Caco-2 (cell line): ENCODE data around the gene NBPF1. TPM values are rescaled to one million over a fixed set of nuclear protein-coding genes. Genes with fewer than 3 reads are reported as not detected.
"Not testable (repeated sequence)": the region's sequence is repeated elsewhere in the genome, so short reads cannot be mapped to it uniquely, and the experiment has no call there.

ENCODE experiments used
- BruUV-seq: library from RNA; stranded (reverse); fragments of 400-500 nt; replicated peaks from 2 replicates; lab custom pipeline; 2021; lab: Mats Ljungman, UMichigan
- CTCF ChIA-PET: fragments of 300-600 bp; sonication (Branson Sonifier 250); formaldehyde crosslinking; loops from one replicate; lab custom pipeline; 2022; ENCODE audit warnings: antibody characterized with exemption; lab: Charles Lee
- POLR2A ChIA-PET: fragments of 300-600 bp; sonication (Branson Sonifier 250); formaldehyde crosslinking; loops from one replicate; lab custom pipeline; 2022; ENCODE audit warnings: antibody characterized with exemption; lab: Charles Lee
- DNase-seq, 2 experiments: peaks; one replicate each; pipeline versions ENCODE4 v3.0.0 to v3.0.0-alpha.2; 2020 to 2022
- H3K27me3 ChIP-seq: replicated peaks from 2 replicates; pipeline ENCODE4 v1.6.0; 2011; ENCODE audit warnings: low read length; ENCODE audit not compliant: control insufficient read depth, insufficient read depth
- H3K36me3 ChIP-seq: 2 replicates; pipeline ENCODE4 v1.5.1; 2011; ENCODE audit warnings: low read length; ENCODE audit not compliant: control insufficient read depth, insufficient read depth
- H3K4me1 ChIP-seq: fragments of 250-450 bp; sonication (Bioruptor Pico); 2 replicates; pipeline ENCODE4 v1.5.1; 2020; ENCODE audit warnings: mild to moderate bottlenecking
- H3K4me3 ChIP-seq: 2 replicates; pipeline ENCODE4 v1.5.1; 2011; ENCODE audit warnings: low read depth, mild to moderate bottlenecking, control low read depth, low read length
- H3K9me3 ChIP-seq: fragments of 250-450 bp; sonication (Bioruptor Pico); 2 replicates; pipeline ENCODE4 v1.5.1; 2020; ENCODE audit warnings: mild to moderate bottlenecking, moderate library complexity
- H3K27ac Mint-ChIP-seq: one replicate; pipeline ENCODE4 v1.8.0; 2022; ENCODE audit warnings: mixed read lengths; ENCODE audit not compliant: unreplicated experiment
- H3K27me3 Mint-ChIP-seq: one replicate; pipeline ENCODE4 v1.8.0; 2022; ENCODE audit warnings: mixed read lengths; ENCODE audit not compliant: insufficient read depth, unreplicated experiment
- H3K36me3 Mint-ChIP-seq: one replicate; pipeline ENCODE4 v1.8.0; 2022; ENCODE audit warnings: mild to moderate bottlenecking, mixed read lengths; ENCODE audit not compliant: insufficient read depth, unreplicated experiment
- H3K4me1 Mint-ChIP-seq: one replicate; pipeline ENCODE4 v1.8.0; 2022; ENCODE audit warnings: low read depth, mixed read lengths; ENCODE audit not compliant: unreplicated experiment
- H3K4me3 Mint-ChIP-seq: one replicate; pipeline ENCODE4 v1.8.0; 2022; ENCODE audit warnings: mild to moderate bottlenecking, moderate library complexity, mixed read lengths; ENCODE audit not compliant: unreplicated experiment
- H3K9me3 Mint-ChIP-seq: one replicate; pipeline ENCODE4 v1.8.0; 2022; ENCODE audit warnings: mixed read lengths; ENCODE audit not compliant: unreplicated experiment
- intact Hi-C: fragments of 100-400 bp; cut with micrococcal nuclease; formaldehyde crosslinking; loops from one replicate; pipeline ENCODE4 v1.10.0; 2022; ENCODE audit not compliant: unreplicated experiment
- total RNA-seq: library from RNA; stranded (reverse); gene quantifications from 2 replicates; pipeline ENCODE4 v1.2.3, GENCODE V29; 2022
- TF ChIP-seq, protein P1 (sequence below), 2 experiments: fragments of 200-600 bp in 1 of 2; IDR thresholded peaks; 1 replicate in 1 of 2; 2 replicates in 1 of 2; pipeline versions ENCODE4 v1.5.1 to v1.8.0; 2011 to 2022; ENCODE audit warnings: antibody characterized with exemption in 1 of 2, control low read depth in 1 of 2, inconsistent platforms in 1 of 2, low read depth in 1 of 2, low read length in 1 of 2, mild to moderate bottlenecking in 1 of 2, moderate library complexity in 1 of 2; ENCODE audit not compliant: insufficient read depth in 1 of 2, severe bottlenecking in 1 of 2, unreplicated experiment in 1 of 2

Gene NBPF1
- total RNA-seq, 1 experiment from 2014 or later = 59.3 TPM

DNA sequence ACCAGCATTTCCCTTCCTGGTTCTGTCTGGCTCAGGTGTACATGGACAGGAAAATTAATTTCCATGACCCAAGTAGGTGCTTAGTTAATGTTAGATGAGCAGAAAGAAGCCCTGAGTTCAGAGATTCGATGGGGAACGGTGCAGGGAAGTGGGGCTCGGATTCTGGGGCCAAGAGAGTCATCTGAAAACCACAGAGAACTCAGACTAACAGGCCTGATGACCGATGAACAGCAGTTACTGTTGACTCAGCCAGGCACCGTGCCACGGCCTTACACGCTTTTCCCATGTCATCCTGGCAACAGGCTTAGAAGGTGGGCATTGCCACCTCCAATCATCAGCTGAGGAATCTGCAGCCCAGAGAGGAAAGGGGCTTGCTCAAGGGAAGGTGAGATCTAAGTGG is 10.0 kb upstream of the NBPF1 start:
- H3K4me3 Mint-ChIP-seq, H3K9me3 ChIP-seq, H3K27me3 Mint-ChIP-seq, H3K36me3 Mint-ChIP-seq, POLR2A ChIA-PET, H3K9me3 Mint-ChIP-seq, intact Hi-C loops, H3K4me1 Mint-ChIP-seq, H3K36me3 ChIP-seq, H3K27me3 ChIP-seq, H3K4me1 ChIP-seq, H3K4me3 ChIP-seq, H3K27ac Mint-ChIP-seq, BruUV-seq: not testable (repeated sequence)
- DNase-seq = peak in 1 of 2 experiments; percentile 26
- CTCF ChIA-PET = interaction anchor here (0.9 kb wide), 1 partner anchor 324 kb away, joined by 4 read pairs; no protein-coding TSS in a partner anchor

DNA sequence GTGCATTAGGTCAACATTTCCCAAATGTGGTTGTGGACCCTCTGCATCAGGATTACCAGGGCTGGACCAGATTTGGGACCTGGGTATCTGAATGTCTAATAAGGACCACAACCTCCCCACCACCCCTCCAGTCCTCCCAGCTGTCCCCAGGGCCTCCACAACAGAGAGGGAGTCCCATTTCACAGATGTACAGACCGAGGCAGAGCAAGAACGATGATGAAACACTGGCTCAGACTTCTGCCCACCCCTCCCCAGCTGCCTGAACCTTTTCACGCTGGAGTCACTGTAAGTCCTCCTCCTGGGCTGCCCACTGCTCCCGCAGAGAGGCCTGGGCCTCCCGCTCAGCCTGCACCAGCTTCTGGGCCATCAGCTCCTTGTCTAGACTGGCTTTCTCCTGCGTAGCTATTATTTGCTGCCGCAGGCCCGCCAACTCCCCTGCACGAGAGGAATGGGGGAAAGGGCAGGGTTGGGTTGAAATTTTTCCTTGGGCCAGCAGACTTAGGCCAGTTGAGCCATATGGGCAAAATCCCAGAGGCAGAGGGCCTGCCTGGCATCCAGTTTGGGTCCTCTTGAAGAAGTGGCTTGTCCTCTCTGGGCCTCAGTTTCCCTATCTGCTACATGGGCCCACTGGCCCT is 8.4 kb upstream of the NBPF1 start:
- H3K4me1 Mint-ChIP-seq, H3K36me3 ChIP-seq, H3K4me3 Mint-ChIP-seq, H3K36me3 Mint-ChIP-seq, H3K4me3 ChIP-seq, H3K9me3 Mint-ChIP-seq, H3K4me1 ChIP-seq, H3K27me3 ChIP-seq, H3K9me3 ChIP-seq, BruUV-seq, H3K27me3 Mint-ChIP-seq, POLR2A ChIA-PET, H3K27ac Mint-ChIP-seq: not testable (repeated sequence)
- CTCF ChIA-PET = interaction anchor here (0.7 to 1.0 kb wide), 5 partner anchors 12 to 339 kb away, joined by 3 to 7 read pairs (median 5); no protein-coding TSS in a partner anchor
- peak in 1 of 2 experiments; percentile 42 for DNase-seq
- intact Hi-C loops = loop anchor here (2.0 kb wide), 1 partner anchor 279 kb away; no protein-coding TSS in a partner anchor

DNA sequence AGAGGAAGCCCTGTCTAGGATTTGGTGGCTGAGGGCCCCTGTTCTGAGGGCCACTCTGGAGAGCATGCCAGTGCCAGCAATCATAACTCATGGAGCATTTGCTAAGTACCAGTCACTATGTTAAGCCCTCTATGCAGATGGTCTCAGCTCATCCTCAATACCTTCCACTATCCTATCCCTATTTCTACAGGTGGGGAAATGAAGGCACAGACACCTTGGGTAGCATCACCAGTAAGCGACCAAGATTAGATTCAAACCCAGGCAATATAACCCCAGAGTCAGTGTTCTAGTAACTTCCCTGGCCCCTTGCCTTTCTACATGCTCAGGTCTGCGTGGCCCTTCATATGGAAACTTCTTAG is 7.9 kb upstream of the NBPF1 start:
- H3K36me3 Mint-ChIP-seq = peaks cover 5% of the 10 kb centered on the region
- Histone ChIP-seq H3K4me1 (0 out of 2 replicates have a peak, but pooled peaks cover 3% of the 10 kb centered on the region), H3K27me3 (no peaks in the 10 kb centered on the region), H3K9me3 (no peaks in the 10 kb centered on the region), H3K36me3 (0 out of 2 replicates have a peak, but pooled peaks cover 1% of the 10 kb centered on the region), H3K4me3 (no peak overlapping the region)
- TF ChIP-seq, protein P1, sequence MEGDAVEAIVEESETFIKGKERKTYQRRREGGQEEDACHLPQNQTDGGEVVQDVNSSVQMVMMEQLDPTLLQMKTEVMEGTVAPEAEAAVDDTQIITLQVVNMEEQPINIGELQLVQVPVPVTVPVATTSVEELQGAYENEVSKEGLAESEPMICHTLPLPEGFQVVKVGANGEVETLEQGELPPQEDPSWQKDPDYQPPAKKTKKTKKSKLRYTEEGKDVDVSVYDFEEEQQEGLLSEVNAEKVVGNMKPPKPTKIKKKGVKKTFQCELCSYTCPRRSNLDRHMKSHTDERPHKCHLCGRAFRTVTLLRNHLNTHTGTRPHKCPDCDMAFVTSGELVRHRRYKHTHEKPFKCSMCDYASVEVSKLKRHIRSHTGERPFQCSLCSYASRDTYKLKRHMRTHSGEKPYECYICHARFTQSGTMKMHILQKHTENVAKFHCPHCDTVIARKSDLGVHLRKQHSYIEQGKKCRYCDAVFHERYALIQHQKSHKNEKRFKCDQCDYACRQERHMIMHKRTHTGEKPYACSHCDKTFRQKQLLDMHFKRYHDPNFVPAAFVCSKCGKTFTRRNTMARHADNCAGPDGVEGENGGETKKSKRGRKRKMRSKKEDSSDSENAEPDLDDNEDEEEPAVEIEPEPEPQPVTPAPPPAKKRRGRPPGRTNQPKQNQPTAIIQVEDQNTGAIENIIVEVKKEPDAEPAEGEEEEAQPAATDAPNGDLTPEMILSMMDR (IDR thresholded peaks at IDR 0.05; ENCODE audit: insufficient read depth in 1 of 2, low read depth in 1 of 2, low read length in 1 of 2, severe bottlenecking in 1 of 2, unreplicated experiment in 1 of 2) = no peak
- H3K4me1 Mint-ChIP-seq = no peaks in the 10 kb centered on the region
- POLR2A ChIA-PET = interaction anchor here (0.5 kb wide), 1 partner anchor 87 kb away, joined by 8 read pairs; no protein-coding TSS in a partner anchor
- intact Hi-C loops = loop anchor here (2.0 kb wide), 1 partner anchor 280 kb away; no protein-coding TSS in a partner anchor
- BruUV-seq = no TSS peak
- no peaks in the 10 kb centered on the region for H3K9me3 Mint-ChIP-seq
- no peak for DNase-seq
- no peak overlapping the region for H3K4me3 Mint-ChIP-seq
- no peaks in the 10 kb centered on the region for H3K27me3 Mint-ChIP-seq
- CTCF ChIA-PET = interaction anchor here (0.7 to 1.0 kb wide), 15 partner anchors 9 to 340 kb away, joined by 3 to 14 read pairs (median 4); no protein-coding TSS in a partner anchor
- no peak overlapping the region for H3K27ac Mint-ChIP-seq

DNA sequence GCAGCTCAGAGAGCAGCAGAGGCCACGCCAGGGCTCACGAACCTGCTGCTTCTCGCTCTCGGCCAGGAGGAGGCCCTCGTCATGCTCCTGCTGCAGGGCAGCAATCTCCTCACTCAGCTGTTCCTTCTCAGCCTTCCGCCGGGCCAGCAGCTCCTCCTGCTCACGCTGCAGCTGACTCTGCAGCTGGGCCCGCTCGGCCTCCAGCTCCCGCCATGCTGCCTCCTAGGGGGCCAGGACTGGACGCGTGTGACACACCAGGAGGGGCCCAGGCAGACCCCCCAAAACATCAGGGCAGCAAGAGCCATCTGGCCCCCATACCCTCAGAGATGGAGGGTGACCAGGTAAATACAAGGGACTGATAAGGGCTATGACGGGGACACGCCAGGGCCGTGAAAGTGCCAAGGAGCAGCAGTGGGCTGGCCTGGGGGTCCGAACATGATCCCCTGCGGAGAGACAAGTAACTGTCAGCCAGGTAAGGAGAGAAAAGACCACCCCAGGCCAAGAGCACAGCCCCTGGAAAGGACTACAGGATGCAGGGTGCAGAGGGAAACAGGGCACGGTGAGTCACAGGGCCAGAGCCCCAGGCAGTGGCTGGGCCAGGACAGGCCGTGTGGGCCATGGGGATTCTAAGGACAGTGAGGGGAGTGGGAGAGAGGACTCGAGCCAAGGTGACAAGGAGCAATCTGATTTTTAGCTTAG is 6.6 kb upstream of the NBPF1 start:
- H3K36me3 Mint-ChIP-seq, H3K9me3 Mint-ChIP-seq, H3K27ac Mint-ChIP-seq, H3K27me3 ChIP-seq, H3K4me1 ChIP-seq, H3K4me1 Mint-ChIP-seq, H3K27me3 Mint-ChIP-seq, H3K4me3 ChIP-seq, H3K4me3 Mint-ChIP-seq, POLR2A ChIA-PET, CTCF ChIA-PET, BruUV-seq, H3K36me3 ChIP-seq, H3K9me3 ChIP-seq: not testable (repeated sequence)
- DNase-seq = peak in 1 of 2 experiments; percentile 55
- intact Hi-C loops = loop anchor here (2.0 kb wide), 1 partner anchor 281 kb away; no protein-coding TSS in a partner anchor
